Activated T-cell treated with anti-CD3 and anti-CD28 coated beads for 48 hours (primary cell): ENCODE results near the gene EFNA3.

Source experiments
- DNase-seq: peaks from one replicate; pipeline ENCODE4 v3.0.0-alpha.2; 2020; ENCODE audit warnings: low read depth

Gene EFNA3

DNA sequence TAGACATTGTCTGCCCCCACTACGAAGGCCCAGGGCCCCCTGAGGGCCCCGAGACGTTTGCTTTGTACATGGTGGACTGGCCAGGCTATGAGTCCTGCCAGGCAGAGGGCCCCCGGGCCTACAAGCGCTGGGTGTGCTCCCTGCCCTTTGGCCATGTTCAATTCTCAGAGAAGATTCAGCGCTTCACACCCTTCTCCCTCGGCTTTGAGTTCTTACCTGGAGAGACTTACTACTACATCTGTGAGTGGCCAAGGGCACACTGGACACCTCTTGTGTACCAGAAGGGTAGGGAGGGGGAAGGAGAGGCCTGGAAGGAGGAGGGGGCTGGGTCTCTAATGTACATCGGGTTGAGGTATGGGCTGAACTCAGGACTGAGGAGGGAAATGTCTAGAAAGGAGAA is 11.9 kb upstream of the EFNA3 start:
- DNase-seq = no peak

DNA sequence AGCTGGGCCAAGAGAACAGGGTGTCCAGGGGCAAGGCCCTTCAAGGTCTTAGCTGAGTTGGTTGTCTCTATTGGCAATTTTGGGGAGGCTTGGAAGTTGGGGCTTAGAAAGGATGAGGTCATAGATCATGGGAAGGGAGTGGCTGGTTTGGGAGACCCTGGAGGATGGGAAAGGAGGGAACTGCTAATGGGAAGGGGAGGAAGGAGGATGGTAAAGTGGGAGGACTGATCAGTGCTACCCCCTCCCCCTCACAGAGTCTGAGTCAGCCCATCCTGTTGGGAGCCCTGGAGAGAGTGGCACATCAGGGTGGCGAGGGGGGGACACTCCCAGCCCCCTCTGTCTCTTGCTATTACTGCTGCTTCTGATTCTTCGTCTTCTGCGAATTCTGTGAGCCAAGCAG is 10.0 kb upstream of the EFNA3 start:
- DNase-seq = no peak

DNA sequence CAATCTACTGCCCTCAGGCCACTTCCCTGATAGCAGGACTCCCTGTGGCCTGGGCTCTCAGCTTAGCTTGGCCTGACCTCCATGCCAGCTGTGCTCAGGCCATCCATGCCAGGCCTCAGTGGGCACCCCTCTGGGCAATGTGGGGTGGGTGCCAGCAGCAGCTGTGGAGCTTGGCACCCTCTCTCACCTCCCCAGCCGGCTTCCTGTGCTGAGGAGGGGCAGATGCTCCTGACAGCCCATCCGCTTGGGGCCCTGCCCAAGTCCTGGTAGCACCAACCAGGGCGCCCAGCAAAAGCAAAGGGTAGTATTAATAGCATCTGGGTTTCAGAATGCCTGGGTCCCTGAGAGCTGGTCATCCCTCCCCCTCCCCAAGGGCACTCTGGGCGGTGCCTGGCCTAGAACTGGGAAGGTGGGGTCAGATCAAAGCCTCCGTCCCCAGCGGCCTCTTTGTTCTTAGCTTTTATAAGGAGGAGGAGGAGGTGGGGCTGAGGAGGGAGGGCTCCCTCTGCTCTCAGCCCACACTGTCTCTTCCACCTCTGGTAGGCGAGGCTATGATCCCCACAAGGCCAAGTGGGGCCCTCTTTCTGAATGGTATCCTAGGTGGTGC is 9.0 kb upstream of the EFNA3 start:
- DNase-seq = no peak

DNA sequence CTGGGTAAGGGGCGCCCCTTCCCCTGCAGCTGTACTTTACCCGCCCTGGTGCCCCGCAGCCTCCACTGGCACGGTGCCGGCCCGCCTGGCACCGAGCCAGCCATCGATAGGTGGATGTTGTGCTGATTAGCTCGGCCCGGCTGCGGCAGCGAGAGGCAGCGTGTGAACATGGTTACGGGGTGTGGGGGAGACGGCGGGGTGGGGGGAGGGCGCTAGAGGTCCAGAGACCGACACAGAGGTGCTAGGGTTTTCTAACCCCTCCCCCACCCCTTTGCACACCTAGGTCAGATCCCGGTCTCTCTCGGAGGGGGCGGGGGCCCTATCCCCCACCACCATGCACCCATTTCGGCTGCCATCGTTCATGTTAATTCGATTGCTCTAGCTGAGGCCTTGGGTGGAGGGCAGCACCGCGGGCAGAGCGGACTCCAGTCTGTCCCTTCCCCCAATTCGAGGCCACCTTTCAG is 8.4 kb upstream of the EFNA3 start:
- DNase-seq = no peak

DNA sequence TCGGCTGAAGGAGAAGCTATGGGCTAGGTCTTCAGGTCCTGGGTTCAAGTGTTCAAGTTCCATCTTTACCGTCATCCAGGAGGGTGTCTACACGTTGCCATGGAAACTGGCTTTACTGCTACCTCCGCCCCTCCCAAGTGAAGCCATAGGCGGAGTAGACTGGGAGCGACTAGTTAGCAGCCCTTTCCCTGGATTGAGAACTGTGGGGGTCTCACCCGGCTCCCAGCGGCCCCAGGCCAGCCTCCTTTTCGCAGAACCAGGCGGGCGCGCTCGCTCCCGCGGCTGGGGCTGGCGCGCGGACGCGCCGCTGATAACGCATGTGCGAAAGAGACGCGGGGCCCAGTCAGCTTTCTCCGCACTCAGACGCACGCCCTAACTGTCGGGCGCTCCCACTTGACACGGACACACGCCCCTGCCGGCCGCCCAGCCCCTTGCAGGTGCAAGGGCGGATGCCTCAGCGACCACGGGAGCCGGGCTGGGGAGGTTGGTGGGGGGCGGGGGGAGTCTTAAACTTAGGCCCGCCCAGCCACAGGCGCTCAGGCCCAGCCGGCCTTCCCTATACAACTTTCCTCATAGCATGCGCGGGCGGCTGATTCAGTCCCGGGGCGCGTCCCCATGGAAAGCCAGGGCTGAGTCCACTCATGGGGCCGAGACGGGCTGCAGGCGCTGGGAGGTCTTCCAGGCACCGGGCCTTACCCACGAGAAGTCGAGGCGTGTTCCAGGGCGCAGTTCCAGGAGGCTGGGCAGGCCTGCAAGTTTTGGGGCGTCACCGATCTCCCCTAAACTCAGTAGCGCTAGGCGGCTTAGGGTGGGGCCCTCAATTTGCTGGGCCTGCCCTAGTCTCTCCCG is 7.7 kb upstream of the EFNA3 start:
- peak; percentile 73 for DNase-seq

DNA sequence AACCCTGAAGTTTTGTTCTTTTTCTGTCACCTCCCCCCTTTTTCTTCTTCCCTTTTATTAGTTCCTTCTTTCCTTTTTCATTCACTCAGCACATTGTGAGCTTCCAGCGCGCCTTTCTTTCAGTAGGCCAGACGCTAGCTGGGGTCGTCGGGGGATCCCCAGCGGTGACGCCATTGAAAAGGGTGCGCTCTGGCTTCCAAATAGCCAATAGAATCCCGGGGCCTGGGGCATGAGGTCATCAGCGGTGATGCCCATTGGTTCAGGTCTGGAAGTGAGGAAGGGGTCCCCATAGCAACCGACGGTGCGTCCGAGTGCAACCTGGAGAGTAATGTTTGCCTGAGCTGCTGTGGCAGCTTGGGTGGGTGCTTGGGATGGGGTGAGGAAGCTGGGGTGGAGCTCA is 6.9 kb upstream of the EFNA3 start:
- DNase-seq = no peak

DNA sequence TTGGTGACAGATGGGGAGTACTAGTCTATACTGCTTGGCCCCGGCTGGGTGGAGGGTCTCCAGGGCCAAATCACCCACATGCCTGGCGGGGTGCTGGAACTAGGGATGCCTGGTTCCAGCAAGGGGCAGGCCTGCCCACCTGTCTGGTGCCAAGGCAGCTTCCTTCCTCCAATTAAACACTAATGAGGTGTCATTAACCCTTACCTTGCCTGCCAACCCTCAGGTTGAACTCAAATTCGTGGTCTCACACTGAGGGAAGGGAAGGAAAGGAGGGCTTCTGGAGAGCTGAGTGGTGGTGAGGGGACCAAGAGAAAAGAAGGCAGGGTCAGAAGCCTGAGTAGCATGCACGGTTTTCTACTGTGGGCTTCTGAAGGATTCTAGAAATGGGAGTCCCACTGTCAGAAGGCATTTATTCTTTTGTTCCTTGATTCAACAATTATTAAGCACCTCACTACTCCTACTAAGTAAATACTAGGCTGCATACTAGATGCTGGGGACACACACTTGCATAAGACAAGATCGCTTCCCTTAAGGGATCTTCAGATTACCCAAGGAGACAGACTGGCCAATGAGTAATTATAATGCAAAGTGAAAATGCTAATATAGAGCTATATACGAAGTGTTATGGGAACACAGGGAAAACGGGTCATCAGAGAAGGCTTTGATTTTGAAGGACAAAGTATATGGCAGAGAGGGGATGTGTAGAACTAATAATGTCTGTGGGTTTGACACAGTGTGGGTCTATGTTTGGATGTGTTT is 5.9 kb upstream of the EFNA3 start:
- DNase-seq = no peak

DNA sequence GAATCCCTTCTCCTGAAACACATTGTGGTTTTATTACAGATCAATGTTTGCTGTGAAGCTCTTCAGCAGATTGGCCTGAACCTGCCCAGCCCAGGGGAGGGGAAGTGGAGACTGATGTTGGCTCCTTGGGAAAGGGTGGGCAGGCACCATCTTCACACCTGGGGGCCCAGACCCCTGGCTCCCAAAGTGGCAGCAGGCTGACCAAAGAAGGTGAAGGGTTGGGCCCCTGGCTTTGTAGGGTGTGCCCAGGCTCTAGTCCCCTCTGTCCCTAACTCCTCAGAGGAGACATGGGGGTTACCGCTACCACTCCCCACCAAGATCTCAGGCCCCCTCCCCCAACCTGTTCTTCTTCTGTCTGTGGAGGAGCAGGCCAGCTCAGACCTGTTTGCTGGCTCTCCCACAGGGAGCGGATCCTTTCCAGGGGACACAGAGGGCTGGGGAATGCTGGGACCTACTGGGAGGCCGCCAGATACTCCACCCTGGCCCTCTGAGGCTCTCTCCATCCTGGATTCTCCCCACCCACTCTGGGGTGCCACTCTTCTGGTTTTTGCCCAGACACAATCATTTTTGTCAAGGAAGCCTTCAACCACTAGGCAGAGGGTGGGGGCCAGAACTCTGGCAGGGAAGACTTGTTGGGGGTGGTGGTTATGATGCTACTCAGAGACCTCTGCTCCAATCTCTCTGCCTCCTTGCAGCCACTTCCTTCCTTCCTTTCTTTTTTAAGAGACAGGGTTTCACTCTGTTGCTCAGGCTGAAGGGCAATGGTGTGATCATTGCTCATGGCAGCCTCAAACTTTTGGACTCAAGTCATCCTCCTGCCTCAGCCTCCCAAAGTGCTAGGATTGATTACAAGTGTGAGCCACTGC is 5.0 kb upstream of the EFNA3 start:
- DNase-seq = no peak

DNA sequence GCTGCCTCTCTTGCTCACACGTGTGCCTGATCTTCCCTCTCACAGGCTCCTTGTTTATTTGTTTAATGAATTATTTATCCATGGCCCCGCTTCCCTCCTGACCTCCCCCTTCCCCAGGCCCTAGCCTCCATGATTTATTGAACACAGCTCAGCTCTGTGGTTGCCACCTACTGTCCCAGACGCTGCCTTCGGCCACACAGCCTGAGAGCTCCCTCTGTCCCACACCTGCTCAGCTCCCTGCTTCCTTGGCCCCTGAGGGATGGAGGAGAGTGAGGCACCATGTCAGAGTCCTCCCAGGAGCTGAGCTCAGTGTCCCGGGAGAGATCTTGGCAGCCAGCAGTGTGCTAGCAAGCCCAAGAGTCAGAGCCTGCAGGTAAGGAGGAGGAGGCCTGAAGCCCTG is 3.1 kb upstream of the EFNA3 start:
- DNase-seq = no peak

DNA sequence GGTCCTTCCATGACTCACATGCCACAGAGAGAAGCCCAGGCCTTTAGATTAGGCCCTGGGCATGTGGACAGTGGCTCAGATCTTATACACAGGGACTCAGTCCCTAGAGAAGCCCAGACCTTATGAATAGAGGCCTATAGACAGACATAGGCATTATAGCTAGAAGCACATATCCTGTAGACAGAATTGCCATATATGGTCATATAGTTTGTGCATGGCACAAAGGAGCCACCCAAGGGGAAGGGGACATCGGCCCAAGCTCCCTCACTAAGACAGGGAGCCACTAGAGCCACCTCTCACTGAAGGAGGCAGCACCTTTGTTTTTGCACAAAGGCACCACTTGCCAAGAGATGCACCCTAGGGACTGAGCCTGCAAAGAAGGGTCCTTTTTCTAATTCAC is 2.3 kb upstream of the EFNA3 start:
- DNase-seq = no peak

DNA sequence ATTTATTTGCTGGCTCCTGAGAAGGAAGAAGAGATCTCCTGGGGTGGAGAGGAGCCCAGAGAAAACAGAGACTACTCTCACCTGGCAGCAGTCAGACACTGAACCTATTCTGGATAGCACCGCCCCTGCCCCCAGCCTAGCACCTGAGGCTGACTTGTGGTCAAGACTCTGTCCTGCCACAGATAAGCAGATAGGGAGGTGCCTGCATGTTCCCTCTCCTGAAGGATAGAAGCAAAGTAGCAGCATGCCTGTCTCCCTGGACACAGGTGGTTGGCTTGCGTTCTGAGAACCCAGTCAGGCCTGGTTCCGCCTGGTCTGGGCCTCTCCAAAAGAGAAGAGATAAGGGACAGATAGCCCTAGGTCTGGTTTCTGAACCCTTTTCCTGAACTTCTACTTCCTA is 1.3 kb upstream of the EFNA3 start:
- no peak for DNase-seq

DNA sequence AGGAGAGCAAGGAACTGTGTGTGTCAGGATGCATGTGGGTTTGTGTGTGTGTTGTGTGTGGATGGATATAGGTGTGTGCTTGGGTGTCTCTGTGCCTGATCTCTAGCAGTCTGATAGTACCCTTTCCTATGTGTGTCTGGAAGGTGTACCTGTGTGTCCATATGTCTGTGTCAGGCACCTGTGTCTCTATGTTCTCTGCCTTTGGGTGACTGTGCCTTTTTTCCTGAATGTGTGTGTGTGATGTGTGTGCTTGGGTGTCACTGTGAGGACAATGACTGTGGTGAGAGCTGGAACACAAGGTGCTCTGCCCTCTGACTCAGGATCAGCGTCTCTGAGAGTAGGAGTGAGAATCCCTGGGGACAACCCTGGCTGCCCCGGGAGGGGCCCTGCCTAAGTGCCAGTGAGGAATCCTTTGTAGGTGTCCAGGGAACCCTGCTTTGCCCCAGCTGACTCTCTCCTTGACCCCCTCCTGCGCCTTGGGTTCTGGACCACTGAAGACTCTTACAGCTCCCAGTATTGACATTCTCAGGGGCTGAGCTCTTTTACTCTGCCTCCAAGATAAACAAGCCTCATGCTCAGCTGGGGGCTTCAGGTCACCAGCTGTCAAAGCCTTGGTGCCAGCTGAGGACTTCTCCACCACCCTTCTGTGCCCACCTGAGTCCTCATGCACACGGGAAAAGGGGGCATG is 735 bp upstream of the EFNA3 start:
- no peak for DNase-seq

DNA sequence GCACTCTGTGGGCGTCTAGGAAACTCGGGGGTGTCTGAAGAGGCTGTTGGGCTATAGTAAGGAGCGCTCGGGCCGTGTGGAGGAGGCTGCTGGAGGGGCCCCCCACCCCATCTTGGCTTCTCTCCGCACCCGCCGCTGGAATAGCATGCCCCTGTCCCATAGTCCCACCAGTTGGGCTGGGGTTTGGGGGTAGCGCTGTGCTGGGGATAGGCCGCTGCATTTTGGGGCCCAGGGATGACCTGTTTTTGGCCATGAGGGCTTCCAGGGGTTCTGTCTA is 511 bp downstream of the EFNA3 start:
- DNase-seq = no peak

DNA sequence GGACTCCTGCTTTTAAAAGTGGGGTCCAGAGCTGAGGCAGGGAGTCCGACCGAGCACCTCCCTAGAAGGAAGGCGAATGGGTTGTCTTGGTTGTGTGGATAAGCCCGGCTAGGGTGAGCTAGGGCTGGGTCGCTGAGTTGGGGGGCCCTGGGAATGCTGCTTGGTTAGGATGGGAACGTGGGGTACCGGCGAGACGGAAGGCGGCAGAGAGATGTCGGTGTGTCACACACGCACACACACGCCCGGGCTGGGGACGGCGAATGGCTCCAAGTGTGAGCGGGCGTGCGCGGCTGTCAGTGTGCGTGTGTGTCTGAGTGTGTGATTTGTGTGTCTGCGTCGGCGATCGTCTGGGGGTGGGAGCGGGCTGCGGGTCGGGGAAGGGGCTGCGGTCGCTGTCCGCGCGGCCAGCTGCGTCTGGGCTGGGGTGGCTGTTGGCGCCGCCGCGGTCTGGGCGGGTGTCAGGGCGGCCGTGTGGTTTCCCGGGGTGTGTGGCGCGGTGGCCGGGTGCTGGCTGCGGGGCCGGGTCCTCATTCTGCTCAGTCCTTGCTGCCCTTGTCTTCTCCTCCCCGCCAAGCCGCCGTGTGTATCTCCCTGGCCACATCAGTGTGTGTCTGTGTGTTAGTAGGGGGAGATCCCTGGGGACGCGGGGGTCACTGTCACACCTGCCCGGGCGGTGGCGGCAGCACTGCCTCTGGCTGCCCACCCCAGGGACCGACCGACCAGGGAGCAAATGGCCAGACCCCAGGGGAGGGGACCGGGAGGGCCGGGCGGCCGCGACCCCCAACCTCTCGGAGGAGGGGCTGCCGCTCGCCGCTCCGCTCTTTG is 1.1 kb downstream of the EFNA3 start:
- DNase-seq = no peak

DNA sequence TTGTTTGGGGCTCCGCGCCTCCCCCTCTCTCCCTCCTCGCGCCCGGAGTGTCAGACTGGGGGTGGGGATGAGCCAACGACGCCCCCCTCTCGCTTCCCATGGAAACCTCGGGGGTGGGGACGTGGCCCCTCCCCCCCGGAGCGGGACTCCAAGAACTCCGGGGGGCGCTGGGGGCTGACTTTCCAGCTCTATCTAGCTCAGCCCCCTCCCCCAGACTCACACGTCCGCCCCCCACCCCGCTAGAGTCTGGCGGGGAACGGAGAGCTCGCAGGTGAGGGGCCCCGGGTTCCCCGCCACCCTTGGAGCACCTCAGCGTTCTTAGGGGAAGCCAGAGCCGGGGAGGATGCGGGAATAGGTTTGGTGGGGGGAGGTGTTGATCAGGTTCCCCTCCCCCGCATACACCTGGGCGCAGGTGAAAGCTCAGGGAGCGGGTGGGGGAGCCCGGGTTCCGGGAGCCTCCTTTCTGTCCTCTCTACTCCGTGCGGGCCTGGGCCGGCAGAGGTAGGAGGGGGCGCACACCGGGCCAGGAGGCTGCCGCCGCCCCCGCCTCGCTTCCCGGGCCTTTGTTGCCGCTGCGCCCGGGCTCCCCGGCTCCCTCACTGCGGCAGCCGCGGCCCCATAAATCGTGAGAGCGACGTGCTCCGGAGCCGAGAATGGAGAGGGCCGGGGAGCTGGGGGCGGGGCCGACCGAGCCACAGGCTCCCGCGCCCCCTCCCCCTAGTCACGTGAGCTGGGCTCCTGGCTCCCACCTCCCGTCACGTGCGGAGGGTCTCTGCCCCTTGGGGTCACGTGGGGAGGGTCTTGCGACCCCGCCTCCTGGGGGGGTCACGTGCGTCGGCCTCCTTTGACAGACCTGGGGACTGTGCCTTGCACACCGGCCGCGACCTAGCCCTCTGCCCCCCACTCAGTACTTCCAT is 1.9 kb downstream of the EFNA3 start:
- DNase-seq = no peak

DNA sequence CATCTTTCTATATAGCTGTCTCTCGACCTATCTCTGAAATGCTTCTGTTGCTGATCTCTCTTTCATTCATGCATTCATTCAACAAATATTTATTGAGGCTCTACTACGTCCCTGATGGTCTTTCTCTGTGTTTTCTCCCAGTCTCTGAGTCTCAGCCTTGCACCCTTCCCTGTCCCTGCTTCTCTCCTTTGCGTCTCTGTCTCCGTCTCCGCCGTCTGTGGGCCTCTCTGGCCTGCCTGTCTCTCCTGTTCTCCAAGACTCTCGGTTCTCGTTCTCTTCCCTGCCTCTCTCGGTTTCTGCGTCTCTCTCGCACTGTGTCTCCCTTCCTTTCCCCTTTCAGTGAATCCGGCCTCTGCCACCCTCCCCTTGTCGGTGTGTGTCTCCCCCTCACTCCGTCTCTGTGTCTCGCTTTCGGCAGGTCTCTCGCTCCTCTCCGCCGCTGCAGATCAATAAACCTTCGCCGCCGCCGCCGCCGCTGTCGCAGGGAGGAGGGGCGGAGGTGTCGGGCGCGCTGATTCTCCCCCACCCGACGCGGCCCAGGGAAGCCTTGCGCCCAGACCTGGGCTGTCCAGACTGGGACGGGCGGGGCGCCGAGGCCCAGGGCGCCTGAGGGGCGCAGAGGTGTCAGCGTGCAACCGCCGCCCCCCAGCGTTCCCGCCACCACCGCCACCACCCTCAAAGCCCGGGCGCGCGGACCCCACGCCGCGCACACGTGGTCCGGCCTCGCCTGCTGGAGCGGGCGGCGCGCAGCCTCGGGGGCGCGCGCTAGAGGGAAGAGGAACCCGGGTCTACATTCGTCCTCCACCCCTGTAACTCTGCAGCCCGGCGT is 3.0 kb downstream of the EFNA3 start:
- DNase-seq = no peak

DNA sequence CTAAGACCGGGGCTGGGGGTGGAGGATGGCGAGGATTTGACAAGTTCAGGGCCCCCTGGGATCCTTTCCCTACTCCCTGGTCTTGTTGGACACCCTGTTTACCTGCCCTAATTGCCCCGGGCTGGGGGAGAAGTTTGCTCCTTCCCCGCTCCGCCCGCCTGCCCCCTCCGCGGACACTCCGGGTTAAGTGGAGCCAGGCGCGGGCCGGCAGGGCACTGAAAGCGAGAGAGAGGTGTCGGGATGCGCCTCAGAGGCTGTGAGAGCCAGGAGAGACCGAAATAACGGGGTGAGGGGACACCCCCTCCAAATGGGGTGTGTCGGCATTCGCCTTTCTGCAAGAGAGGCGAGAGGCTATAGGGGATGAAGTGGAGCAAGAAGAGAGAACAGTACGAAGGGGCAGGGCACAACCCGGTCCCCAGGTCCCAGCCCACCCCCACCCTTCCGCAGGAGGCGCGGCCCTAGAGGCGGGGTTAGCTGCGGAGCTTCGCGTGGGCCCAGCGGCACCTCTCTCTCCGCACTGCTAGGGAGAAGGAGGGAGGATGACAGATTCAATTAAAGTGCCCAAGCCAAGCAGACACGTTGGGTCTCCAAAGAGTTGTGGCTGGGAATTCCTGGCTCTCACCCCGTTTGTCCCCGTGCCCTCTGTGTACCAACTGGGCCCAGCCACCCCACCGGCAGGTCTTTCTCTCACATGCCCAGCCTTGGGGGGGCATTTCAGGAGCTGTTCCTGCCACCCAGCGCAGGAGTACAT is 3.8 kb downstream of the EFNA3 start:
- no peak for DNase-seq

DNA sequence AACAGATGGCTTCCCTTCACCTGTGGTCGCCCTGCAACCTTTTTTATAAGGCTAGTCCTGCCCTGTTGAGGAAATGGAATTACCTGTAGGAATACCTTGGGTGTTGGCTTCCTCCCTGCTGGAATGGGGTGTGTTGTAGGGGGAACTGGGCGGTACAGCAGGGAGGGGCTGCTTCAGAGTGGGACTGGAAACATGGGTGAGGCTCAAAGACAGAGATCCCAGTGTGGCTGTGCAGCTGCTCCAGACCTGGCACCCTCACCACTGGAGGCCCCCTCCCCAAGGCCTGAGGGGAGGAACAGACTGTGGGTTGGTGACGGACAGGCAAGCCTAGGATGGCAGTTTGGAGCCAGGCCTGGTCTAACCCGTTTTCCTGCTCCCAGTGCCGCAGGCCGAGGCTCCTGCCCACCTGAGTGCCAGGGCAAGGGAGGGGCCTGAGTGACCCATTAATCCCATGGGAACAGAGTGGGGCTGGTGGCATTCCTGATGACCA is 4.5 kb downstream of the EFNA3 start:
- DNase-seq = no peak
